ENCODE data around the gene SEMA3E. TPM values are rescaled to one million over a fixed set of nuclear protein-coding genes. Genes with fewer than 3 reads are reported as not detected.

The SEMA3E gene
- total RNA-seq, 1 experiment from 2014 or later: 3.6 TPM

- peak; percentile 32 for DNase-seq
- no peaks in the 10 kb centered on the region for H4K20me1 ChIP-seq (ENCODE audit: low read length)
- no peaks in the 10 kb centered on the region for H3K27me3 ChIP-seq (ENCODE audit: low read length)
- CTCF ChIA-PET: no interaction called here
- no peak overlapping the region for H2AFZ ChIP-seq (ENCODE audit: low read length)
- ATAC-seq: peak; percentile 80
- TF ChIP-seq EZH2phosphoT487 (IDR thresholded peaks at IDR 0.05; ENCODE audit: borderline replicate concordance, low read length) (no peak), EZH2 (IDR thresholded peaks at IDR 0.05; ENCODE audit: low read length, unreplicated experiment) (no peak), CTCF (conservative IDR thresholded peaks at IDR 0.05; ENCODE audit: low read depth, low read length) (no peak)
- POLR2A ChIA-PET (ENCODE audit: unreplicated experiment): no interaction called here
- H3K4me3 ChIP-seq (ENCODE audit: low read length): no peak overlapping the region
- H3K9ac ChIP-seq (ENCODE audit: low read length): no peak overlapping the region
- no peaks in the 10 kb centered on the region for H3K9me2 ChIP-seq (replicated peaks; ENCODE audit: low read length)
- H3K4me1 ChIP-seq (ENCODE audit: insufficient read depth, low read length): peaks cover 10% of the 10 kb centered on the region; the same call in 1 of the 2 replicates
- intact Hi-C loops (cut with micrococcal nuclease): no loop called here
- H3K4me2 ChIP-seq (ENCODE audit: low read length): no peak overlapping the region
- no peaks in the 10 kb centered on the region for H3K79me2 ChIP-seq (ENCODE audit: low read length)
- BruUV-seq (replicated peaks): no TSS peak
- H3K27ac ChIP-seq (ENCODE audit: low read length): no peak overlapping the region
- H3K36me3 ChIP-seq (ENCODE audit: low read depth, low read length): no peaks in the 10 kb centered on the region
- no peaks in the 10 kb centered on the region for H3K9me3 ChIP-seq (ENCODE audit: low read length)
- no peaks in the 10 kb centered on the region for H3F3A ChIP-seq (ENCODE audit: low read length, unreplicated experiment)
These were observed 162.0 kb downstream of the SEMA3E start for GRCh38 chr7:83486957-83487356.

GRCh38 chr7:83486536-83486935 is 162.4 kb downstream of the SEMA3E start:
- Histone ChIP-seq H3K9ac (ENCODE audit: low read length) (no peak overlapping the region), H3K4me2 (ENCODE audit: low read length) (no peak overlapping the region), H4K20me1 (ENCODE audit: low read length) (no peaks in the 10 kb centered on the region), H3K9me2 (replicated peaks; ENCODE audit: low read length) (no peaks in the 10 kb centered on the region), H2AFZ (ENCODE audit: low read length) (no peak overlapping the region), H3K4me1 (ENCODE audit: insufficient read depth, low read length) (peaks cover 10% of the 10 kb centered on the region; the same call in 1 of the 2 replicates), H3K9me3 (ENCODE audit: low read length) (no peaks in the 10 kb centered on the region), H3F3A (ENCODE audit: low read length, unreplicated experiment) (no peaks in the 10 kb centered on the region), H3K27me3 (ENCODE audit: low read length) (no peaks in the 10 kb centered on the region), H3K27ac (ENCODE audit: low read length) (no peak overlapping the region), H3K79me2 (ENCODE audit: low read length) (no peaks in the 10 kb centered on the region), H3K4me3 (ENCODE audit: low read length) (no peak overlapping the region), H3K36me3 (ENCODE audit: low read depth, low read length) (no peaks in the 10 kb centered on the region)
- no peak for DNase-seq
- TF ChIP-seq EZH2 (IDR thresholded peaks at IDR 0.05; ENCODE audit: low read length, unreplicated experiment) (no peak), CTCF (conservative IDR thresholded peaks at IDR 0.05; ENCODE audit: low read depth, low read length) (no peak)
- POLR2A ChIA-PET (ENCODE audit: unreplicated experiment): no interaction called here
- no TSS peak for BruUV-seq (replicated peaks)
- CTCF ChIA-PET: no interaction called here
- intact Hi-C loops (cut with micrococcal nuclease): no loop called here
- no peak for ATAC-seq

GRCh38 chr7:83484826-83485225 is 164.1 kb downstream of the SEMA3E start:
- CTCF ChIA-PET: no interaction called here

More at GRCh38 chr7:83484826-83485225, 164.1 kb downstream of the SEMA3E start:
- Histone ChIP-seq H3K36me3 (ENCODE audit: low read depth, low read length) (no peaks in the 10 kb centered on the region), H3K4me2 (ENCODE audit: low read length) (no peak overlapping the region), H3K9ac (ENCODE audit: low read length) (no peak overlapping the region), H3K9me2 (replicated peaks; ENCODE audit: low read length) (no peaks in the 10 kb centered on the region), H2AFZ (ENCODE audit: low read length) (no peak overlapping the region), H3K4me3 (ENCODE audit: low read length) (no peak overlapping the region), H3F3A (ENCODE audit: low read length, unreplicated experiment) (no peaks in the 10 kb centered on the region), H3K4me1 (ENCODE audit: insufficient read depth, low read length) (peaks cover 10% of the 10 kb centered on the region; the same call in 1 of the 2 replicates), H3K27me3 (ENCODE audit: low read length) (no peaks in the 10 kb centered on the region), H3K9me3 (ENCODE audit: low read length) (no peaks in the 10 kb centered on the region), H3K27ac (ENCODE audit: low read length) (no peak overlapping the region), H3K79me2 (ENCODE audit: low read length) (no peaks in the 10 kb centered on the region), H4K20me1 (ENCODE audit: low read length) (no peaks in the 10 kb centered on the region)
- DNase-seq (no peak), ATAC-seq (no peak)
- intact Hi-C loops (cut with micrococcal nuclease): no loop called here
- TF ChIP-seq CTCF (conservative IDR thresholded peaks at IDR 0.05; ENCODE audit: low read depth, low read length) (no peak), EZH2phosphoT487 (IDR thresholded peaks at IDR 0.05; ENCODE audit: borderline replicate concordance, low read length) (no peak), EZH2 (IDR thresholded peaks at IDR 0.05; ENCODE audit: low read length, unreplicated experiment) (no peak)
- BruUV-seq (replicated peaks): no TSS peak
- POLR2A ChIA-PET (ENCODE audit: unreplicated experiment): interaction anchor here (0.5 kb wide), 1 partner anchor 394 kb away, joined by 6 read pairs; no protein-coding TSS in a partner anchor

Measured in PC-3 (cell line).